ENCODE measurements around the gene MARF1.
"Not testable (repeated sequence)": the region's sequence is repeated elsewhere in the genome, so short reads cannot be mapped to it uniquely, and the experiment has no call there.

Gene MARF1

GRCh38 chr16:15621889-15622288 lies 21.1 kb downstream of the MARF1 start:
- DNase-seq (ENCODE audit: low read depth), result no peak

- DNase-seq (ENCODE audit: low read depth), result no peak
Observed at GRCh38 chr16:15621456-15621855, 21.5 kb downstream of the MARF1 start.

GRCh38 chr16:15620611-15621195 lies 22.3 kb downstream of the MARF1 start:
- no peak for DNase-seq (ENCODE audit: low read depth)

GRCh38 chr16:15618392-15618791 lies 24.6 kb downstream of the MARF1 start:
- DNase-seq (ENCODE audit: low read depth), result no peak

- no peak for DNase-seq (ENCODE audit: low read depth)
Observed at GRCh38 chr16:15617901-15618300, 25.1 kb downstream of the MARF1 start.

GRCh38 chr16:15616475-15617165 lies 26.3 kb downstream of the MARF1 start:
- DNase-seq (ENCODE audit: low read depth), result no peak

GRCh38 chr16:15616012-15616411 lies 26.9 kb downstream of the MARF1 start:
- no peak for DNase-seq (ENCODE audit: low read depth)

GRCh38 chr16:15613676-15614075 lies 29.3 kb downstream of the MARF1 start:
- no peak for DNase-seq (ENCODE audit: low read depth)

- DNase-seq (ENCODE audit: low read depth), result no peak
Observed at GRCh38 chr16:15611610-15612009, 31.3 kb downstream of the MARF1 start.

GRCh38 chr16:15610369-15610871 lies 32.5 kb downstream of the MARF1 start:
- no peak for DNase-seq (ENCODE audit: low read depth)

GRCh38 chr16:15609286-15609649 lies 33.7 kb downstream of the MARF1 start:
- no peak for DNase-seq (ENCODE audit: low read depth)

GRCh38 chr16:15608398-15609285 lies 34.3 kb downstream of the MARF1 start:
- no peak for DNase-seq (ENCODE audit: low read depth)

- no peak for DNase-seq (ENCODE audit: low read depth)
Observed at GRCh38 chr16:15607700-15608396, 35.1 kb downstream of the MARF1 start.

GRCh38 chr16:15607221-15607699 lies 35.7 kb downstream of the MARF1 start:
- not testable (repeated sequence) for DNase-seq (ENCODE audit: low read depth)

- DNase-seq (ENCODE audit: low read depth), result no peak
Observed at GRCh38 chr16:15606518-15607220, 36.3 kb downstream of the MARF1 start.

- no peak for DNase-seq (ENCODE audit: low read depth)
Observed at GRCh38 chr16:15605839-15606517, 37.0 kb downstream of the MARF1 start.

GRCh38 chr16:15604460-15605440 lies 38.2 kb downstream of the MARF1 start:
- no peak for DNase-seq (ENCODE audit: low read depth)

GRCh38 chr16:15602285-15603044 lies 40.5 kb downstream of the MARF1 start:
- DNase-seq (ENCODE audit: low read depth), result no peak

All from activated T-cell treated with anti-CD3 and anti-CD28 coated beads for 1 hour (primary cell).